OCI-LY3 (cell line): ENCODE measurements around the gene S1PR3.

Experiments
- EZH2phosphoT487 ChIP-seq: fragments of 200-600 bp; shearing (Covaris generic); IDR thresholded peaks from 2 replicates; pipeline ENCODE4 v1.6.1; 2018; ENCODE audit warnings: antibody characterized with exemption, mixed run types, low read depth
- TF ChIP-seq, protein P1 (sequence below): fragments of 200-600, 300-600 bp; sonication (generic); IDR thresholded peaks from 2 replicates; pipeline ENCODE4 v1.5.1; 2014; ENCODE audit warnings: antibody characterized with exemption, low read length, low read depth

DNA sequence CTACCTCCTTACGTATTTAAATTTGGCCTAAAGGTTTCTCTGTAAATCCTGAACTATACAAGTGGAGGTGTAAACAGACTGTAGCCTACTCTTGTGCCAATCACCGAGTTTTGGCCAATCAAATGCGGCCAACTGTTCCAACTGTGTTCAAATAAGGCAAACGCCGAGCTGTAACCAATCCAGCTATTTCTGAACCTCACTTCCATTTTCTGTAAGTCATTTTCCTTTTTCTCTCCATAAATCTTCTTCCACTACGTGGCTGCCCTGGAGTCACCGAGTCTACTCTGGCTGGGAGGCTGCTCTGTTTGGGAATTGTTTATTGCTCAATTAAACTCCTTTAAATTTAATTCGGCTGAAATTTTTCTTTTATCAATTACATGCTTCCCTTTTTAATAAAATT lies 58.4 kb downstream of the S1PR3 start:
- TF ChIP-seq, protein P1, sequence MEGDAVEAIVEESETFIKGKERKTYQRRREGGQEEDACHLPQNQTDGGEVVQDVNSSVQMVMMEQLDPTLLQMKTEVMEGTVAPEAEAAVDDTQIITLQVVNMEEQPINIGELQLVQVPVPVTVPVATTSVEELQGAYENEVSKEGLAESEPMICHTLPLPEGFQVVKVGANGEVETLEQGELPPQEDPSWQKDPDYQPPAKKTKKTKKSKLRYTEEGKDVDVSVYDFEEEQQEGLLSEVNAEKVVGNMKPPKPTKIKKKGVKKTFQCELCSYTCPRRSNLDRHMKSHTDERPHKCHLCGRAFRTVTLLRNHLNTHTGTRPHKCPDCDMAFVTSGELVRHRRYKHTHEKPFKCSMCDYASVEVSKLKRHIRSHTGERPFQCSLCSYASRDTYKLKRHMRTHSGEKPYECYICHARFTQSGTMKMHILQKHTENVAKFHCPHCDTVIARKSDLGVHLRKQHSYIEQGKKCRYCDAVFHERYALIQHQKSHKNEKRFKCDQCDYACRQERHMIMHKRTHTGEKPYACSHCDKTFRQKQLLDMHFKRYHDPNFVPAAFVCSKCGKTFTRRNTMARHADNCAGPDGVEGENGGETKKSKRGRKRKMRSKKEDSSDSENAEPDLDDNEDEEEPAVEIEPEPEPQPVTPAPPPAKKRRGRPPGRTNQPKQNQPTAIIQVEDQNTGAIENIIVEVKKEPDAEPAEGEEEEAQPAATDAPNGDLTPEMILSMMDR: no peak
- no peak for TF ChIP-seq EZH2phosphoT487
